HG03045 (cell line): ENCODE results near the gene TENM4.
"Not testable (repeated sequence)": the region's sequence is repeated elsewhere in the genome, so short reads cannot be mapped to it uniquely, and the experiment has no call there.

Experiments used
- ATAC-seq: cut with Tn5 transposase; IDR thresholded peaks from one replicate; pipeline ENCODE4 v1.9.1; 2021; ENCODE audit warnings: mild to moderate bottlenecking, moderate library complexity; ENCODE audit not compliant: unreplicated experiment

The TENM4 gene

DNA sequence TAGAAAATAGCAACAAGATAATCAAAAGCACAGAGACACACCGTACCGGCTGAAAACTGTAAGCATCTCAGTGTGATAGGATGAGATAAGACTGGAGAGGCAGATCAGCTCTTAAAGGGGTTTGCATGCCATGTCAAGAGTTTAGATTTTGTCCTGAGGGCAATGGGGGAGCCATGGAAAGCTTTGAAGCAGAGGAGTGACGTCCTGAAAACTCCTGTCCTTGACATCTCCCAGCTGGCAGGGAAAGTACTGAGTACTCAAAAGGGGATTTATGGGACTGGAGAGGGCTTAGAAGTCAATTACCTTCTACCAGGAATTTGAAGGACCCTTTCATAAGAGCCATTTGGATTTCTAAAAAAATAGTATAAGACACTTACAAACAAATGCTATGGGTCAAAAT is 445.7 kb downstream of the TENM4 start:
- no peak for ATAC-seq

DNA sequence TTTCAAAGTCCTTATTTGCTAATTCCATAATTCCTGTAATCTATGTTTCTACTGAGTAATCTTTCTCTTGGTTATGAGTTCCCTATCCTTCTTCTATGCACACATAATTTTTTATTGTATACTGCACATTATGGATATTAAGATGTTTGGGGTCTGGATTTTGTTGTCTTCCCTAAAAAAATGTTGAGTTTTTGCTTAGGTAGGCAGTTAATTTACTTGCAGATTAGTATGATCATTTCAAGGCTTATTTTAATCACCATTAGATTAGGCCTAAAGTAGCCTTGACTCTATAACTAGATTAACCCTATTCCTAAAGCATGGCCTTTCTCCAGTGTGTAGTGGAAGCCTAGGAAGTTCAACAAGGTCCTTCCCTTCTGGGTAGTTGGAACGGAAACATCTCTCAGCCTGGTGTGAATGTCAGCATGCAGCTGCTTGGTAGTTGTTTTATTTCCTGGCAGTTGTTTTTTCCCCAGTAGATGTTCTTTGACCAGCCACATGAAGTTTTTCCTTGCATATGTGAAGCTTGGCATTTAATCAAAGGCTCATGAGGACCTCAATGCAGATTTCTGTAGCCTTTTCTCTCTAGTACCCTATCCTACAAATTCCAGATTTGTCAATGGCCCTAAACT is 446.9 kb downstream of the TENM4 start:
- no peak for ATAC-seq

DNA sequence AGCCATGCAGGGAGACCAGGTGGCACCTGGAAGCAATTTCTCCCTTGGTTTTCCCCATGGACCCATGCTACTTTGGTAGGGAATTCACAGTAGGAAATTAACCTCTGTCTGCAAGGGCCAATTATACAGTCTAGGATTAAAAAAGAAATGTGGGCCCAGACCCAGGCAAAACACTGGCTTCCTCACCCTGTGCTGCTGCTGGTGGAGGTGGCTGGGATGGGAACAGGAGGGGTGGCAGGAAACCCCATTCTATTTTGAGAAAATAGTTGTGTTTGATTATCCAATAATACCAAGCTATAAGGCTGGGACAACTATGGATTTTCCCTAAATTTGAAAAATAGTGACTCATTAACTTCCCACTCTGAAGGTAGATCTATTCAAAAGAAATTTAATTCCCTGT is 449.1 kb downstream of the TENM4 start:
- ATAC-seq = no peak

DNA sequence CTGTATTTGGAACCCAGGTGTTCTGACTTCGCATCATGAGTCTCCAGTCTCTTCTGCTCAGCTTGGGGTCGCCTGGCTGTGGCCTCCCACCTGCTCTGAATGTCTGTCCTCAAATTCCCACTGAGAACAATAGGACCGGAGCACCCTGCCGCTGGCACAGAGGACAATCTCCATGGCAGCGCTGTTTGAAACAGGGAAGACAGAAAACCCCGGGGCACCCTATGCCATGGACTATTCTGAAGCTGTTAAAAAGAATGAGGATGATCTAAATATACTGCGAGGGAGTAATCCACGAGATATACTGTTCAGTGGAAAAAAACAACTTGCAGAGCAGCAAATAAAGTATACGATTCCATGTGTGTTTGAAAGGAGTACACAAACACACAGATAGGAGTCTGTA is 450.6 kb downstream of the TENM4 start:
- ATAC-seq = no peak

GRCh38 chr11:78987748-78988147 is 453.1 kb downstream of the TENM4 start:
- ATAC-seq = no peak

GRCh38 chr11:78986305-78986704 is 454.5 kb downstream of the TENM4 start:
- ATAC-seq = no peak

DNA sequence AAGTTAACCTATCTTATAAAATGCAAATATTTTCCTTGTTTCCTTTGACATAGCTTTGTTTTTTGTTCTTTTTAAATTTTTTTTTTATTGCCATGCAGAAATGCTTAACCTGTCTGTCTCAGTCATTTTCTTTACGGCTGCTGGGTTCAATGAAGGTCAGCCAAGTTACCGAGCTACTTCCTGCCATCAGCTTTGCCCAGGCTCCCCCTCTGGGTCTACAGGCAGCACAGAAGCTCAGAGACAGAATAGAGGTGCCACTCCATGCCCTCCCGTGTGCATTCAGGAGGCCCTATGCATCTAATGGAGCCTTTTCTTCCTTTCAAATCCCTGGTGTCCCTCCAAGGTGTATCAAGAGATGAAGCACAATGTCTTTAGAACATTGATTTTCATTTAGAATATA is 455.2 kb downstream of the TENM4 start:
- ATAC-seq = no peak

- no peak for ATAC-seq
These were observed 458.4 kb downstream of the TENM4 start for GRCh38 chr11:78982473-78982872.

- ATAC-seq = no peak
These were observed 459.7 kb downstream of the TENM4 start for GRCh38 chr11:78981153-78981552.

GRCh38 chr11:78978831-78979230 is 462.0 kb downstream of the TENM4 start:
- ATAC-seq = no peak

DNA sequence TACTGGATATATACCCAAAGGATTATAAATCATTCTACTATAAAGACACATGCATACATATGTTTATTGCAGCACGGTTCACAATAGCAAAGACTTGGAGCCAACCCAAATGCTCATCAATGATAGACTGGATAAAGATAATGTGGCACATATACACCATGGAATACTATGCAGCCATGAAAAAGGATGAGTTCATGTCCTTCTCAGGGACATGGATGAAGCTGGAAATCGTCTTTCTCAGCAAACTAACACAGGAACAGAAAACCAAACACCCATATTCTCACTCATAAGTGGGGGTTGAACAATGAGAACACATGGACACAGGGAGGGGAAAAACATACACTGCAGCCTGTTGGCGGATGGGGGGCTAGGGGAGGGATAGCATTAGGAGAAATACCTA is 463.0 kb downstream of the TENM4 start:
- not testable (repeated sequence) for ATAC-seq

DNA sequence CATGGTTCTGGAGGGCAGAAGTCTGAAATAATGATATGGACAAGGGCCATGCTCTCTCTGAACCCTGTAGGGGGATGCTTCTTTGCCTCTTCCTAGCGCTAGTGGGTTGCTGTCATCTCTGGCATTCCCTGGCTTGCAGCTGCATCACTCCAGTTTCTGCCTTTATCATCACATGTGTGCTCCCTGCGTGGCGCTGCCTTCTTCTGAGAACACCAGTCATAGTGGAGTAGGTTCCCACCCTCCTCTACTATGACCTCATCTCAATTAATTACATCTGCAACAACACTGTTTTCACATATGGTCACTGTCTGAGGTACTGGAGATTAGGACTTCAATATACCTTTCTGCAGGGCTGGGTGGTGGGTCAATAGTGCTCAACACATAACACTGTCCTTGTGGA is 463.8 kb downstream of the TENM4 start:
- ATAC-seq = no peak

DNA sequence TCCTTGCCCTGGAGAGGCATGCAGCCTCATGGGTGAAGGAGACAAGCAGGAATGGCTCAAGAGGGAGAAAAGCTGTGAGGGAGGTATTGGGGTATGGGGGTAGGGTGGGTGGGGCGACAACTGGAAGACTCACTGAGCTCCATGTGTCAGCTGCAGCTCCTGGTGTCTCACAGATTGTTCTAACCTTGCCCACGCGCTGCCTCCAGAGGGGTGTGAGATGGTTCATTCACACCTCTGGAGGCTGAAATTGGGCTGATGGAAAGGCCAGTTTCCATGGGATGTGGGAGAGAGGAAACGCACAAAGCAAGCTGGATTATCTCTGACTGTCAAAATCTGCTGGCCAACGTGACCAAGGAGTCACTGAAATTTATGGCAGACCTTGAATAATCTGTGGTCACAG is 465.7 kb downstream of the TENM4 start:
- no peak for ATAC-seq

- ATAC-seq = no peak
These were observed 467.0 kb downstream of the TENM4 start for GRCh38 chr11:78973876-78974275.

DNA sequence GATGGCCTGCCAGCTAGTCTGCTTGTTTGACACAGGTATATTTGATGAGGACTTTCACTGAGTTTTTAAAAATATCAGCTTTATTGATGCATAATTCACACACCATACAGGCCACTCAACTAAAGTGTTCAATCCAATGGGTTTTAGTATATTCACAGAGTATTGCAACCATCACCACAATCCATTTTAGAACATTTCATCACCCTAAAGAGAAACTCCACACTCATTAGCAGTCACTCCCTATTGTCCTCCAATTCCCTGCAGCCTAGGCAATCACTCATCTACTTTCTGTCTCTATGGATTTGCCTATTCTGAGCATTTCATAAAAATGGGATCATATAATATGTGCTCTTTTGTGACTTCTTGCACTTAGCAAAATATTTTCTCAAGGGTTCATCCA is 468.2 kb downstream of the TENM4 start:
- no peak for ATAC-seq

DNA sequence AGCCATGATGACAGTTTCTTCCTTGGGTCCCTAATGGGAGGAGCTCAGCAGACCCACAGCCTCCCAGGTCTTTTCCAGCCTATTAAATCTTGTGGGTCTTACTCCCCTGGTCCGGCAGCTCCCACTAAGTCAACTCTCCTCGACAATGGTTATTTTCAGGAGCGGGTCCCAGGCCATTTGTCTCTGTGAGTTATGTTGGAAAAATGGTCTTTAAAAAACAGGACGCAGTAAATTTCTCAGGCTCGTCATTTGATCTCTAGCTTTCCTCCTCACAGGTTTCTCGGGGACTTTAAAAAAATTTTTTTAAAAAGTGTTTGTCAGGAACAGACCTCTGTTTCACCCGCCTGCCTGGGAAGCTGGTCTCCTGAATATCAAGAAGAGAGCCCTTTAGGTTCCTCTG is 468.7 kb downstream of the TENM4 start:
- no peak for ATAC-seq

DNA sequence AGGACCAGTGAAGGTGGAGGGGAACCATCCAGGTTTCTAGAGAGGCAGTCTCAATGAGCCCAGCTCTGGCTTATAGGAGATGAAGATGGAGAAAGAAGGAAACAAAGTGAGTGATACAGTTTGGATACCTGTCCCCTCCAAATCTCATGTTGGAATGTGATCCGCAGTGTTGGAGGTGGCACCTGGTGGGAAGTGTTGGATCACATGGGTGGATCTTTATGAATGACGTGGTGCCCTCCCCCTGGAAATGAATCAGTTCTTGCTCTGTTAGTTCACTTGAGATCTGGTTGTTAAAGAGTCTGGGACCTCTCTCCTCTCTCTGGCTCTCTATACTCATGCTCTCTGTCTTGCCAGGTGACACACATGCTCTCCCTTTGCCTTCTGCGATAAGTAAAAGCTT is 473.0 kb downstream of the TENM4 start:
- no peak for ATAC-seq

- no peak for ATAC-seq
These were observed 475.4 kb downstream of the TENM4 start for GRCh38 chr11:78965432-78965831.

GRCh38 chr11:78961937-78962701 is 478.7 kb downstream of the TENM4 start:
- no peak for ATAC-seq

DNA sequence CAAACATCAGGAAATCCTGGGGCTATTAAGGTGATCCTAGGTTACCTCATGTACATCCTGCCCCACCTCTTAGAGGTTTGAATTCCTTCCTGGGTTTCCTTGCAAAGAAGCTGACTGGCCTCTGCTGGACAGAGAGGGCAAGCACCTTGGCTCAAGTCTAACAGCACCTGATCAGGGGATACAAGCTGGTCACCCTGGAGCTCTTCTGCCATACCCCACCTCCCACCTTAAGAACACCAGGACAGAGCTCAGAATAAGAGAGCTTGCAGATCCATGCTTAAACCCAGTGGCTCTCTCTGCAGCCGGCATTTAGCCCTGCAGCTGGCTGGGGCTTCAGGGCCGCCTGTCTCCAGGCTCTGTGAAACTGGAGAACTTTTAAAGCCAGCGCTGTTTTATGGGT is 479.6 kb downstream of the TENM4 start:
- no peak for ATAC-seq

DNA sequence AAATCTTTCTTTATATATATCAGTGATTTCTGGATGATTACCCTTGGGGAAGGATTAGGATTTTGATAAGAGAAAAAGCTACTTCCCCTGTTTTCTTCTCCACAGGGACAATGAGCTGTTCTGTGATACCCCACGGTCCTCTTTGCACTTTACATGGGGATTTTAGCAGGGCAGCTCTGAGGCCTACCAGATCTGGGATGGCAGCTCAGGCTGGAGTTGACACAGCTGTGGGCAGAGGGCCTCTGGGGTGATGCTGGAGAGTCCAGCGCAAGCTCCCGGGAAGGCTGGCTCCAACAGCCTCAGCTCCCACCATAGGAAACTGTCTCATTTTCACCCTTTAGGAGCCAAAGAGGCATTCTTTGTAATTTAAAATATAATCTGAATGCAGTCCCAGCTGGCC is 482.4 kb downstream of the TENM4 start:
- ATAC-seq = no peak

DNA sequence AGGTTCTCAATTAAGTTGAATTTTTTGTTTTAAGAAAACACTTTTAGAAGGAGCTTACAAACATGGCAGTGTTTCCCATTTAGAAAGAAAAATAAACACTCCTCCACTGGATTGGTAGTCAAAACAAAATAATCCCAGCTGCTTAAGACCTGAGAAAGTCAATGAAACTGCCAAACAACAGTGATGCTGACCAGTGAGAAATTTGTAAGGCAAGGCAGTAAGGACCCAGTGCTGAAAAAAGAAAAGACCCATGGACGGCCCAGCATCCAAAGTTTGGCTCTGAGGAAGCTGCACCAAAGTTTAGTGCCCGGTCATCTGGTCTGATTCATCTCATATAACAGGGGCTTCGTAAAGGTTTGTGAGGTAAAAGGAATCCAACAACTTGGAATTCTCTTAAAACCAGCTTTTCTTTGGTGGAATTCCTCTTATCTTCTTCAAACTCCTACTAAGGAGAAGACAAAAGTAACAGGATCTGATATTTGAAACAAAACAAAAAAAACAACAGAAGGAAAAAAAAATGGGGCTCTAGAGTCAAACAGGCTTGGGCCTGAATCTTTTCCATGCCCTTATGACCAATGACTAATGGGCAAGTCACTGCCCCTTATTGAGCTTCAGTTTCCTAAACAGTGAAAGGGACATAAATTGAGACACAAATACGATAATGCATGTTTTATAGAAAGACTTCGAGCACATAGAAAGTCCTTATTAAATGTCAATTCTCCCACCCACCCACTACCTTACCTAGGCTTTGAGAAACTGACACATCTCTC is 483.2 kb downstream of the TENM4 start:
- ATAC-seq = no peak
